Measurements from ENCODE around the gene CCNF. TPM values are rescaled to one million over a fixed set of nuclear protein-coding genes. Genes with fewer than 3 reads are reported as not detected.
"Not testable (repeated sequence)": the region's sequence is repeated elsewhere in the genome, so short reads cannot be mapped to it uniquely, and the experiment has no call there.

CCNF gene
- polyA plus RNA-seq, 3 donors = 12.6 to 15.4 (median 13.2) TPM

- no peak for DNase-seq
Observed at GRCh38 chr16:2425825-2426430, 3.3 kb upstream of the CCNF start.

- no peak for DNase-seq
Observed at GRCh38 chr16:2426941-2427361, 2.3 kb upstream of the CCNF start.

GRCh38 chr16:2427526-2427925 is 1.7 kb upstream of the CCNF start:
- DNase-seq = no peak

- peak; percentile 43 for DNase-seq
Observed at GRCh38 chr16:2428051-2428783, 1.0 kb upstream of the CCNF start.

GRCh38 chr16:2428784-2429033 is 538 bp upstream of the CCNF start:
- DNase-seq = no peak

- no peak for DNase-seq
Observed at GRCh38 chr16:2429771-2430663, 770 bp downstream of the CCNF start.

- no peak for DNase-seq
Observed at GRCh38 chr16:2432286-2432685, 3.0 kb downstream of the CCNF start.

- no peak for DNase-seq
Observed at GRCh38 chr16:2432801-2433505, 3.7 kb downstream of the CCNF start.

GRCh38 chr16:2435236-2435635 is 6.0 kb downstream of the CCNF start:
- DNase-seq = not testable (repeated sequence)

GRCh38 chr16:2436110-2436509 is 6.9 kb downstream of the CCNF start:
- no peak for DNase-seq

- no peak for DNase-seq
Observed at GRCh38 chr16:2437032-2437790, 8.0 kb downstream of the CCNF start.

GRCh38 chr16:2438121-2438520 is 8.9 kb downstream of the CCNF start:
- DNase-seq = no peak

GRCh38 chr16:2439598-2439997 is 10.4 kb downstream of the CCNF start:
- DNase-seq = no peak

GRCh38 chr16:2441143-2441804 is 12.0 kb downstream of the CCNF start:
- DNase-seq = not testable (repeated sequence)

- DNase-seq = no peak
Observed at GRCh38 chr16:2443555-2443954, 14.3 kb downstream of the CCNF start.

- no peak for DNase-seq
Observed at GRCh38 chr16:2447920-2448583, 18.8 kb downstream of the CCNF start.

- no peak for DNase-seq
Observed at GRCh38 chr16:2449118-2449517, 19.9 kb downstream of the CCNF start.

- no peak for DNase-seq
Observed at GRCh38 chr16:2450535-2450934, 21.3 kb downstream of the CCNF start.

- no peak for DNase-seq
Observed at GRCh38 chr16:2450975-2451381, 21.7 kb downstream of the CCNF start.

- no peak for DNase-seq
Observed at GRCh38 chr16:2451851-2452320, 22.6 kb downstream of the CCNF start.

Data from renal pelvis (tissue), 4 donors.